ENCODE measurements around the gene CEACAM1. TPM values are rescaled to one million over a fixed set of nuclear protein-coding genes. Genes with fewer than 3 reads are reported as not detected.
"Not testable (repeated sequence)": the region's sequence is repeated elsewhere in the genome, so short reads cannot be mapped to it uniquely, and the experiment has no call there.

The CEACAM1 gene
- total RNA-seq, 4 donors from 2014 or later: 2.4 to 36.9 (median 23.0) TPM

DNA sequence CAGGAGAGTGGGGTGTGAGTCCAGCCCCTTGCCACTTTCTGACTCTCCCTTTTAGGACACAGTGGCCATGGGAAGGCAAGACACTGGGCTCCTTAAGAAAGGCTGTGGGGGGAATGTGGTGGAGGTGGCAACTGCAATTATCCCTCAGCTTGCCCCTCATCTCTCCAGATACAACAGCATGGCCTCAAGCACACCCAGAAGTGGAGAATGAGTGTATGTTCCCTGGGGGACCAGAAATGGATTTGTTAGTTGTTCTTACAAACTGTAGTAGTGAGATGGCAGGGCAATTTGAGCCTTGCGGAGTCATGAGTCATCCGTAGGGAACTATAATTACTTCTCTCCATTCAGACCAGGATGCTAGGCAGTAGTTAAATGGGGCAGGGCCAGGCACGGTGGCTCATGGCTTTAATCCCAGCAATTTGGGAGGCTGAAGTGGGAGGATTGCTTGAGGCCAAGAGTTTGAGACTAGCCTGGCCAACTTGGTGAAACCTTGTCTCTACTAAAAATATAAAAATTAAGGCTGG is 59.9 kb downstream of the CEACAM1 start:
- ATAC-seq (ENCODE audit: low FRiP score) (no peak), DNase-seq (ENCODE audit: low spot score) (no peak)
- no peak for TF ChIP-seq CTCF (IDR thresholded peaks at IDR 0.05)

- no peak for TF ChIP-seq CTCF (IDR thresholded peaks at IDR 0.05)
- DNase-seq (ENCODE audit: low spot score): no peak
- ATAC-seq (ENCODE audit: low FRiP score): no peak
Measured at GRCh38 chr19:42467183-42467760, 61.0 kb downstream of the CEACAM1 start.

DNA sequence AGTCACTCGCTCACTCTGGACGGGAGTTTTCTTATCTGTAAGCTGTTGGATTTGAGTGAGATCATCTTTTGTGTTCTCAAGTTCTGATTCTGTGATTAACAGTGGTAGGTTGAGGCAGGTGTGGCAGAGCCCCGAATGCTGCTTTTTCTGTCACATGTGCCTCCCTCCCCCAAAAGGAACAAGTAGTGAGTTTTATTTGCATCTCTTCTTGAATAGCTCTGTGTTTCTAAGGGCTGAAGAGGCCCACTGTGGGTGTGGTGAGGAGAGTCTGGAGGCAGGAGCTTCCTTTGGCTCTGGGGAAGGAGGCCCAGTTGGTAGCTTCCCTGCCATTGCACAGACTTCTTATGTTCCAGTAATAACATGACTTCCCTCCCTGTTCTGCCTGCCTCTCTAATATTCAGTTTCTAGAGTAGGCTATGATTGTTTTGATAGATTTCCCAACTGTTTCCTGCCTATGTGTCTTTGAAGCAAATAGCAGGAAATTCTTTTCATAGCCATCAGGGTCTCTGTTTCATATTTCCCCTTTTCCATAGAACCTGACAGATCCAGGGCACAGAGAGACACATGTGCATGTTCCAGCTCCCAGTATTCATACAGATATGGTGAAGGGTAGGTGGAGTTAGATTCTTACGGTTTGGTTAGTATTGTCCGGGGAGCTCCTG is 61.6 kb downstream of the CEACAM1 start:
- no peak for ATAC-seq (ENCODE audit: low FRiP score)
- DNase-seq (ENCODE audit: low spot score): no peak
- no peak for TF ChIP-seq CTCF (IDR thresholded peaks at IDR 0.05)

DNA sequence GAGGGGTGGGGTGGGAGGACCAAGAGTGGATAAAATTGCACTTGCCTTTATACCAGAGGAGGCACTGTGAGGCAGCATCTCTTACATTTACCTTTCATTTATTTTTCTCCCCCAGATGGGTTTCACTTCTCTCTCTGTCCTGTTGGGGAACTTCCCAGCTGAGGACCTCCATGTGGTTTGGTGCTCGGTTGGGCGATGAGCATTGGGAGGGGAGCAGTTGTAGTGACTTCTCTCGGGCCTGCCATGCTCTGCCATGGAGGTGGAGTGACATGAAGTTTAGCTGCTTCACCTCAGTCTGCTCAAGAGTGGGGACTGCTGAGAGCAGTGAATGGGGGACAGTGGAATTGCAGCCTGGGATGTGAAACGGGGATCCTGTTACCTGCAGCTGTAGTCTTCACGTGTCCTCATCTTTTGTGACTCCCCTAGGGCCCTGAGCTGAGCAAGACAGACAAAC is 62.4 kb downstream of the CEACAM1 start:
- no peak for TF ChIP-seq CTCF (IDR thresholded peaks at IDR 0.05)
- no peak for DNase-seq (ENCODE audit: low spot score)
- no peak for ATAC-seq (ENCODE audit: low FRiP score)

DNA sequence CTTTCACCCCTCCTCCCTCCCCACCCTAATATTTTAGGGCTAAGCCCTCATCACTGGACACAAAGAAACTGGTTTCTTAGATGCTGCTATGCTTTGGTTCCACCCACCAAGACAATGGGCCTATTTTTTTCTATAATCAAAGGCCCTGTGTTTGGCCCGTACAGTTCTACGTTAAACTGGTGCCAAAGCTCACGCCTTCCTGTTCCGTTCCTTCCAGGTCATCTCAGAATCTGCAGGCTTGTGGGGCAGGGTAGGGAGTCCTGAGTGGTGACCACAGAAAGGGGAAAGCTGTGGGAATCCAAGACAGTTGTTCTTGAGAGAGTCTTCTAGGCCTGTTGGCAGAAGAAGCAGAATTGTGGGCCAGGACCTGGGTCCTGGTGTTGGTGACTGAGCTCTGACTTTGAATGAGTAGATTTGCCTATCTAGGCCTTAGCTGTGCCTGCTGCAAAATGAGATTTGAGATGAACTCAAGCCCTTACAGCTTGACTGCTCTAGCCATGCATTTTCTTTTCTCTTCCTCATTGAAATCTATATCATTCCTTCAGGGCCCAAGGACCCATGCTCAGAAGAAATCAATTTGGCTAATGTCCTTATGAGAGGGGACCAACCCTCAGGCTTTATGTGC is 66.5 kb downstream of the CEACAM1 start:
- ATAC-seq (ENCODE audit: low FRiP score) (no peak), DNase-seq (ENCODE audit: low spot score) (no peak)
- no peak for TF ChIP-seq CTCF (IDR thresholded peaks at IDR 0.05)

DNA sequence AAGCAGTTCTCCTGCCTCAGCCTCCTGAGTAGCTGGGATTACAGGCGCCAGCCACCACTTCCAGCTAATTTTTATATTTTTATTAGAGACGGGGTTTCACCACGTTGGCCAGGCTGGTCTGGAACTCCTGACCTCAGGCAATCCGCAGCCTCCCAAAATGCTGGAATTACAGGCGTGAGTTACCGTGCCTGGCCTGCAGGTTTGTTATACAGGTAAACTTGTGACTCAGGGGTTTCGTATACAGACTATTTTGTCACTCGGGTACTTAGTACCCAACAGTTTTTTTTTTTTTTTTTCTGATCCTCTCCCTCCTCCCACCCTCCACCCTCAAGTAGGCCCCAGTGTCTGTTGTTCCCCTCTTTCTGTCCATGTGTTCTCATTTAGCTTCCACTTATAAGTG is 67.0 kb downstream of the CEACAM1 start:
- not testable (repeated sequence) for ATAC-seq (ENCODE audit: low FRiP score); DNase-seq (ENCODE audit: low spot score)

GRCh38 chr19:42459926-42460325 is 68.4 kb downstream of the CEACAM1 start:
- TF ChIP-seq CTCF (IDR thresholded peaks at IDR 0.05): no peak
- ATAC-seq (ENCODE audit: low FRiP score): no peak
- DNase-seq (ENCODE audit: low spot score): no peak

Small RNAs within 50 kb of the gene (small RNA-seq; reads per million reads assigned to genes)
- not detected for gene RNU4-60P

Other genes starting within 250 kb of the CEACAM1 start
- gene PRR19, start 226.3 kb downstream of the CEACAM1 start, total RNA-seq: under 1 TPM in 3 of 4 donors, not detected in 1; 0.31 to 0.93 (median 0.72) TPM
- 10 to 100 TPM in 2 of 4 donors, 1 to 10 TPM in 2; 2.7 to 14.1 (median 8.6) TPM for gene PAFAH1B3, start 225.9 kb downstream of the CEACAM1 start, total RNA-seq
- gene TMEM145, start 215.2 kb downstream of the CEACAM1 start, total RNA-seq: 1 to 10 TPM in 1 of 4 donors, under 1 TPM in 1, not detected in 2; 0.24 to 1.9 TPM
- 10 to 100 TPM; 15.3 to 20.5 (median 18.4) TPM for gene MEGF8, start 202.8 kb downstream of the CEACAM1 start, total RNA-seq
- gene CNFN, start 138.2 kb downstream of the CEACAM1 start, total RNA-seq: not detected
- gene LIPE, start 101.1 kb downstream of the CEACAM1 start, total RNA-seq: 1,000 to 10,000 TPM in 2 of 4 donors, 100 to 1,000 TPM in 2; 491 to 3,641 (median 1,025) TPM
- gene CXCL17, start 85.5 kb downstream of the CEACAM1 start, total RNA-seq: not detected
- gene CEACAM8, start 66.4 kb upstream of the CEACAM1 start, total RNA-seq: under 1 TPM in 1 of 4 donors, not detected in 3; 0.79 TPM
- gene PSG3, start 212.0 kb upstream of the CEACAM1 start, total RNA-seq: not detected
- gene PSG8, start 237.2 kb upstream of the CEACAM1 start, total RNA-seq: not detected

All from omental fat pad (tissue), 4 donors.